ENCODE data around the gene ADRA1B. TPM values are rescaled to one million over a fixed set of nuclear protein-coding genes. Genes with fewer than 3 reads are reported as not detected.

Gene ADRA1B
- total RNA-seq, 4 donors from 2014 or later = 1.7 to 12.2 (median 5.2) TPM

GRCh38 chr5:159893040-159893695, 23.1 kb upstream of the ADRA1B start:
- Histone ChIP-seq H3K36me3 (no peaks in the 10 kb centered on the region), H3K27me3 (no peaks in the 10 kb centered on the region), H3K9me3 (no peaks in the 10 kb centered on the region), H3K4me3 (no peak overlapping the region), H3K4me1 (no peaks in the 10 kb centered on the region), H3K27ac (no peak overlapping the region)
- no peak for DNase-seq
- TF ChIP-seq CTCF (IDR thresholded peaks at IDR 0.05) (no peak), POLR2A (IDR thresholded peaks at IDR 0.05) (no peak)

- no peak for TF ChIP-seq CTCF (IDR thresholded peaks at IDR 0.05)
- TF ChIP-seq POLR2A (IDR thresholded peaks at IDR 0.05) = no peak
- Histone ChIP-seq H3K27me3 (no peaks in the 10 kb centered on the region), H3K9me3 (no peaks in the 10 kb centered on the region), H3K36me3 (no peaks in the 10 kb centered on the region), H3K4me1 (no peaks in the 10 kb centered on the region), H3K27ac (peak overlapping the region in 2 of 4 donors; percentile 50 to 55), H3K4me3 (no peak overlapping the region)
- DNase-seq = no peak
These were observed 22.0 kb upstream of the ADRA1B start for GRCh38 chr5:159894149-159894720.

GRCh38 chr5:159897786-159898393, 18.4 kb upstream of the ADRA1B start:
- no peaks in the 10 kb centered on the region for H3K9me3 ChIP-seq
- TF ChIP-seq CTCF (IDR thresholded peaks at IDR 0.05) (no peak), POLR2A (IDR thresholded peaks at IDR 0.05) (no peak)
- no peaks in the 10 kb centered on the region for H3K4me1 ChIP-seq
- DNase-seq = no peak
- no peak overlapping the region for H3K4me3 ChIP-seq
- no peak overlapping the region for H3K27ac ChIP-seq
- H3K36me3 ChIP-seq = no peaks in the 10 kb centered on the region
- H3K27me3 ChIP-seq = no peaks in the 10 kb centered on the region

DNA sequence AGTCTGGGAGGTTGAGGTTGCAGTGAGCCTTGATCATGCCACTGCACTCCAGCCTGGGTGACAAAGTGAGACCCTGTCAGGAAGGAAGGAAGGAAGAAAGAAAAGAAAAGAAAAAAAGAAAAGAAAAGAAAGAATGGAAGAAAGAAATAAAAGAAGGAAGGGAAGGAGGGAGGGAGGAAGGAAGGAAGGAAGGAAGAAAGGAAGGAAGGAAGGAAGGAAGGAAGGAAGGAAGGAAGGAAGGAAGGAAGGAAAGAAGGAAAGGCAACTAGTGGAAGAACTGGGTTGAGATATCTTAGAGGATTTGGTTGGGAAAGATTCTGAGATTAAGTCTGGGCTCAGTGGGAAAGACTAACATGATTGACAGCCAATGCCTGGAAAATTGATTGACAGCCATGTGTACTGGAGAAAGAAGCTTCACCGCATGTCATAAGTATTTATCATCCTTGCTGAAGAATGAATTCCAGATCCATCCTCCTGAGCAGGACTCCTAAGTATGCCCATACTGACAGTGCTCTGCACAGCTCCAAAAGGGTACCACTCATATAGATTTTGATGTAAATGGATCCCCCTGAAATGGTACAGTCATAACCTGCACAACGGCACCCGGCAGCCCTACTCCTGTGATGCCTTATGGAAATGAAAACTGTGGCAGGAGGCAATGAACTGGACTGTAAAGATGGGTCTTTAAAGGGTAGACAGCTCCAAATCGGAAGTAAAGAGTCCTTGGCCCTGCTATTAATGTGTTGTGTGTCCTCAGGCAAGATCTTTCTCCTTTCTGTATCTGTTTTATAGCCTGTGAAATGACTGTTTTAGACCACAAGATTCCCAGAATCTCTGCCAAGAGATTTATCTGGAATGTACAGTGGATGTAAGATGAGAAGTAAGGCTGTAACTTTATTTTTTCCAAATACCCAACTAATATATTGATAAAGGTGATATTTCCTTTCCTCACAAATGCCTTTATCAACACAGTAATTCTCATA, 16.9 kb upstream of the ADRA1B start:
- TF ChIP-seq CTCF (IDR thresholded peaks at IDR 0.05) = no peak
- no peak for TF ChIP-seq POLR2A (IDR thresholded peaks at IDR 0.05)
- Histone ChIP-seq H3K27me3 (no peaks in the 10 kb centered on the region), H3K4me1 (no peaks in the 10 kb centered on the region), H3K4me3 (no peak overlapping the region), H3K36me3 (no peaks in the 10 kb centered on the region), H3K9me3 (no peaks in the 10 kb centered on the region), H3K27ac (no peak overlapping the region)
- no peak for DNase-seq

DNA sequence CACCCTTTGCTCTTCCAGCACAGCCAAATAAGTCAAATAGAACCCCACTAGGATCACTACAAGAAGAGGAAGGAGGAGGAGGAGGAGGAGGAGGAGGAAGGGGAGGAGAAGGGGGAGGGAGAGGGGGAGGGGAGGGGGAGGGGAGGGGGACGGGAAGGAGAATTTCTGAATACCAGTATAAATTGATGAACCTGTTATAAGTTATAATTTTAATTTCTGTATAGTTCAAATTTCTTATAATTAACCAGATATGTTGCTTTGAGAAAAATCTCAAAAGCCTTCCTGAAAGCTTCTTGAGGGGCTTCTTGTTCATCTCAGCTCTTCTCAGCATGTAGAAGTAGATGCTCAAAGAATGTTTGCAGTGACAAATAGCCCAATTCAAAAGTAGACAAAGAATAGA, 15.0 kb upstream of the ADRA1B start:
- H3K27ac ChIP-seq = no peak overlapping the region
- H3K36me3 ChIP-seq = no peaks in the 10 kb centered on the region
- no peaks in the 10 kb centered on the region for H3K27me3 ChIP-seq
- no peak for DNase-seq
- no peak for TF ChIP-seq POLR2A (IDR thresholded peaks at IDR 0.05)
- no peak for TF ChIP-seq CTCF (IDR thresholded peaks at IDR 0.05)
- H3K9me3 ChIP-seq = no peaks in the 10 kb centered on the region
- no peak overlapping the region for H3K4me3 ChIP-seq
- H3K4me1 ChIP-seq = no peaks in the 10 kb centered on the region

Data from Peyer's patch (tissue), 4 donors.